Testis (tissue), 3 donors: ENCODE data around the gene CCDC192. TPM values are rescaled to one million over a fixed set of nuclear protein-coding genes. Genes with fewer than 3 reads are reported as not detected.

ENCODE experiments used
- DNase-seq: peaks from one replicate; pipeline ENCODE4 v3.0.0-alpha.2; 2019
- H3K27ac ChIP-seq, 2 donors: fragments of 200-600 bp; sonication (generic); one replicate each; pipeline ENCODE4 v1.5.1; 2019
- H3K27me3 ChIP-seq: fragments of 200-600 bp; sonication (generic); one replicate; pipeline ENCODE4 v1.5.1; 2019
- H3K36me3 ChIP-seq: fragments of 200-600 bp; sonication (generic); one replicate; pipeline ENCODE4 v1.5.1; 2017; ENCODE audit warnings: low read depth; ENCODE audit errors: missing control alignments
- H3K4me1 ChIP-seq: fragments of 200-600 bp; sonication (generic); one replicate; pipeline ENCODE4 v1.5.1; 2019
- H3K4me3 ChIP-seq, 2 donors: fragments of 200-600 bp; sonication (generic); one replicate each; pipeline ENCODE4 v1.5.1; 2017 to 2019
- H3K9me3 ChIP-seq: fragments of 200-600 bp; sonication (generic); one replicate; pipeline ENCODE4 v1.5.1; 2017
- POLR2A ChIP-seq: fragments of 450-650 bp; IDR thresholded peaks from one replicate; pipeline ENCODE4 v1.6.1; 2017; ENCODE audit warnings: antibody characterized with exemption, mild to moderate bottlenecking, moderate library complexity
- WGBS, 2 donors: methylation state at CpG; one replicate each; pipeline ENCODE4 v1.1.5; 2018; 5-methylcytosine and 5-hydroxymethylcytosine counted together
- intact Hi-C: fragments of 100-400 bp; cut with DNase I; formaldehyde crosslinking; loops from one replicate; pipeline ENCODE4 v1.15.1; 2023; ENCODE audit warnings: low total_unique reads
- polyA plus RNA-seq: library from polyadenylated mRNA; stranded (reverse); fragments of 350-450 nt; fragmentation: Illumina TruSeq; extraction: RNeasy Lipid Tissue Mini Kit (QIAGEN cat#74804); gene quantifications from one replicate; pipeline ENCODE4 v1.2.3, GENCODE V29; 2014; ENCODE audit warnings: low read depth, low replicate concordance; ENCODE audit not compliant: insufficient read depth
- total RNA-seq, 2 donors: library from RNA; depleted of rRNA; stranded (reverse); fragments of >200 nt; gene quantifications; one replicate each; pipeline ENCODE4 v1.2.3, GENCODE V29; 2016
- TF ChIP-seq, protein P1 (sequence below), 3 experiments: fragments of 450-650 bp in 2 of 3; fragments of 200-600 bp in 1 of 3; sonication (generic) in 1 of 3; IDR thresholded peaks; one replicate each; pipeline ENCODE4 v1.5.1; 2016 to 2019; ENCODE audit warnings: antibody characterized with exemption in 3 of 3, mild to moderate bottlenecking in 2 of 3, moderate library complexity in 1 of 3

The CCDC192 gene
- total and polyA plus RNA-seq, 3 donors from 2014 or later = 7.8 to 22.6 (median 12.9) TPM

DNA sequence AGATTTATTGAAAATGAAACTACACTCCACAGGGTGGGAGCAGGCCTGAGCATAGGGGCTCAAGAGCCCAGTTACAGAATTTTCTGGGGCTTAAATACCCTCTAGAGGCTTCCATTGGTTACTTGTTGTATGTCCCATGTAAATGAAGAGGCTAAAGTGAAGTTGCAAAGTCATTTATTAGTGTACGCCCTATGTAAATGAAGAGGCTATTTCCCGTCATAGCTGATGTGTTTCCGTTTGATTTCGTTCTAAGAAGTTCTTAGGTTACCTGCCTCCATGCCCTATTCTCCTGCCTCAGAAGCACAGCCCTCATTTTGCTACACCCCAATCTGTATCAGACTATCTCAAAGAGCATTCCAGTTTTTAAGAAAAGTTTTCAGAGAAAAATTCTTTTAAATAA, 273.3 kb downstream of the CCDC192 start:
- Histone ChIP-seq H3K4me3 (no peak overlapping the region), H3K9me3 (no peaks in the 10 kb centered on the region), H3K27me3 (no peaks in the 10 kb centered on the region), H3K36me3 (no peaks in the 10 kb centered on the region), H3K4me1 (no peaks in the 10 kb centered on the region), H3K27ac (no peak overlapping the region)
- intact Hi-C loops = no loop called here
- TF ChIP-seq, protein P1, sequence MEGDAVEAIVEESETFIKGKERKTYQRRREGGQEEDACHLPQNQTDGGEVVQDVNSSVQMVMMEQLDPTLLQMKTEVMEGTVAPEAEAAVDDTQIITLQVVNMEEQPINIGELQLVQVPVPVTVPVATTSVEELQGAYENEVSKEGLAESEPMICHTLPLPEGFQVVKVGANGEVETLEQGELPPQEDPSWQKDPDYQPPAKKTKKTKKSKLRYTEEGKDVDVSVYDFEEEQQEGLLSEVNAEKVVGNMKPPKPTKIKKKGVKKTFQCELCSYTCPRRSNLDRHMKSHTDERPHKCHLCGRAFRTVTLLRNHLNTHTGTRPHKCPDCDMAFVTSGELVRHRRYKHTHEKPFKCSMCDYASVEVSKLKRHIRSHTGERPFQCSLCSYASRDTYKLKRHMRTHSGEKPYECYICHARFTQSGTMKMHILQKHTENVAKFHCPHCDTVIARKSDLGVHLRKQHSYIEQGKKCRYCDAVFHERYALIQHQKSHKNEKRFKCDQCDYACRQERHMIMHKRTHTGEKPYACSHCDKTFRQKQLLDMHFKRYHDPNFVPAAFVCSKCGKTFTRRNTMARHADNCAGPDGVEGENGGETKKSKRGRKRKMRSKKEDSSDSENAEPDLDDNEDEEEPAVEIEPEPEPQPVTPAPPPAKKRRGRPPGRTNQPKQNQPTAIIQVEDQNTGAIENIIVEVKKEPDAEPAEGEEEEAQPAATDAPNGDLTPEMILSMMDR (IDR thresholded peaks at IDR 0.05) = no peak
- TF ChIP-seq POLR2A = no peak
- no peak for DNase-seq
- 88 to 97% methylated on average over 4 of the region's 4 CpGs for WGBS, 2 donors

DNA sequence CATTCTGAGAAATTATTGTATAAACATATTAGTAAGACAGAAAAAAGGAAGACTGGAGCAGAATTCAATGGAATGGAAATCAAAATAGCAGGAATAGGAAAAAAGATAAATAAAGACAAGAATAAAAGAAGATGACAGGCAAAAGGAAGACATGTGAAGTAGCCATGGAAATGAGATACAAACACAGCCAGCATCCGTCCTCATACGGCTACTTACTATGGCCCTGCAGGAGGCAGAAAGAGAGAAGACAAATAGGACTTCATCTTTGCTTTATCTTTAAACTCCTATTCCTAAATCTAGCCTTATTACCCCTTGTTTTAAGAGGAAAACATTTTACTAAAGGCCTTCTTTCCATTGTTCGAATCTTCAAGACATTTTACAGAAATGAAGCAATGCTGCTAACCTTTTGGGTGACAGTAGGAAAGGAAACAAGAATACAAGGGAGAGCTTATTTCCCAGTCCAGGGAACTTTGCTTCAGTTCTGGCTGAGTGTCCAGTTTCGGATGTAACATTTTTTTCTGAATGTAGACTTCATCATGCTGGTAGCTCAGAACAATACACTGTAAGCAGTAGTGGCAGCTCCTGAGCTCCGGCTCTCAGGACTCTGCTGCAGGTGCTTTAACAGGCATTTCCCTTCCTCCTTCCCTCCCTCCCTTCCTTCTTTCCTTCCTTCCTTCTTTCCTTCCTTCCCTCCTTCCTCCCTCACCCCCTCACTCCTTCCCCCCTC, 274.0 kb downstream of the CCDC192 start:
- Histone ChIP-seq H3K4me3 (no peak overlapping the region), H3K4me1 (no peaks in the 10 kb centered on the region), H3K9me3 (no peaks in the 10 kb centered on the region), H3K27me3 (no peaks in the 10 kb centered on the region), H3K27ac (no peak overlapping the region), H3K36me3 (no peaks in the 10 kb centered on the region)
- no peak for TF ChIP-seq POLR2A
- TF ChIP-seq, protein P1 (IDR thresholded peaks at IDR 0.05) = no peak
- WGBS, 2 donors = 67% methylated on average over 5 of the region's 5 CpGs
- no peak for DNase-seq
- intact Hi-C loops = no loop called here

DNA sequence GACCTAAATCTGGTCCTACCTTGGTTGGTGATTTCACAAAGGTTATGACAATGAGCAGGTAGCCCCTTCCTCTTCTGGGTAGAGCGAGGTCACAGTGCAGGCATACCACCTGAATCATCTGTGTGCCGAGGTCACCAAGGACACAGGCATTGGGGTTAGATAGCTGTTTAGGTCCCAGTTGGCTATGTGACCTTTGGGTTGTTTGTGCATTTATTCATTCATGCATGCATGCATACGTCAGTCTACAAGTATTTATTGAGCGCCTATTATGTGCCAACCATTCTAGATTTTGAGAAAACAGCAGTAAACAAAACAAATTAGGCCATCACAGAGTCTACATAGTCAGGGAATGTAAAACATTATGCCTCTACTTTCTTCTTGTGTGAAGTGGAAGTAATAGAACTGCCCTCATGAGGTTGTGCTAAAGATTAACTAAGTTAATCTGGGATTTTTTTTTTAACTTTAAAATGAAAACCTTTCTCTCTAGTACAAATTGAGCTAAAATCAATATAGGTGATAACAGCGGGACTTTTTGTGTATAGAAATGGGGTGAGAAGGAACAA, 275.6 kb downstream of the CCDC192 start:
- DNase-seq = no peak
- Histone ChIP-seq H3K9me3 (no peaks in the 10 kb centered on the region), H3K36me3 (no peaks in the 10 kb centered on the region), H3K27me3 (no peaks in the 10 kb centered on the region), H3K27ac (no peak overlapping the region), H3K4me3 (no peak overlapping the region), H3K4me1 (no peaks in the 10 kb centered on the region)
- intact Hi-C loops = no loop called here
- no peak for TF ChIP-seq POLR2A
- TF ChIP-seq, protein P1 (IDR thresholded peaks at IDR 0.05) = no peak
- 94 to 97% methylated on average over 5 of the region's 5 CpGs for WGBS, 2 donors

DNA sequence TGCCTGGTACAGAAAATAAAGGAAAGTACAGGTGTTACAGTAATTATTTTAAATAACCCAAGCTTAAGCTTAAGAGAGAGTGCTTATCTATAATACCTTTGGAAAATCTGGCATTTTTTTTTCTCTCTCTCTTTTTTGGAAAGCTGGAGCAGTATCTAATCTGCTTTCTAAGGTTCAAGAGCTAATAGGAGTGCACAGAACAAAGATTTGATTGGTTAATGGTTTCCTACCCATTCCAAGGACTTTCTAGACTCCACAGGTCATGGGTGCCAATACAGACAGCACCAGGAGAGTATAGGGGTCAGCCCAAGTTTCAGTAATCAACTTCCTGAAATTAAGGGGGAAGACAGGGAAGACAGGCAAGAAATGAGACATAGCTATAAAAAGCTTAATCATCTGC, 276.3 kb downstream of the CCDC192 start:
- DNase-seq = no peak
- Histone ChIP-seq H3K27me3 (no peaks in the 10 kb centered on the region), H3K27ac (no peak overlapping the region), H3K4me3 (no peak overlapping the region), H3K36me3 (no peaks in the 10 kb centered on the region), H3K4me1 (no peaks in the 10 kb centered on the region), H3K9me3 (no peaks in the 10 kb centered on the region)
- intact Hi-C loops = no loop called here
- TF ChIP-seq, protein P1 (IDR thresholded peaks at IDR 0.05) = no peak
- no peak for TF ChIP-seq POLR2A

- DNase-seq = no peak
- no peaks in the 10 kb centered on the region for H3K27me3 ChIP-seq
- H3K4me1 ChIP-seq = no peaks in the 10 kb centered on the region
- no peak overlapping the region for H3K4me3 ChIP-seq
- H3K9me3 ChIP-seq = no peaks in the 10 kb centered on the region
- TF ChIP-seq POLR2A = no peak
- TF ChIP-seq, protein P1 (IDR thresholded peaks at IDR 0.05) = no peak
- H3K36me3 ChIP-seq = no peaks in the 10 kb centered on the region
- intact Hi-C loops = no loop called here
- H3K27ac ChIP-seq = no peak overlapping the region
These were observed 277.7 kb downstream of the CCDC192 start for GRCh38 chr5:127980843-127981242.
